Fibroblast of gingiva (primary cell): ENCODE results near the gene DPF3.
A peak's percentile ranks its signal among the peaks of the same experiment; 100 is the strongest.

Source experiments
- DNase-seq: peaks from one replicate; pipeline ENCODE4 v3.0.0-alpha.2; 2011; ENCODE audit warnings: low read depth

DPF3 gene

GRCh38 chr14:72742838-72743195, 151.1 kb downstream of the DPF3 start:
- DNase-seq, result no peak

- DNase-seq, result no peak
Measured at GRCh38 chr14:72742118-72742837, 151.6 kb downstream of the DPF3 start.

- no peak for DNase-seq
Measured at GRCh38 chr14:72741826-72742117, 152.1 kb downstream of the DPF3 start.

GRCh38 chr14:72740966-72741825, 152.7 kb downstream of the DPF3 start:
- no peak for DNase-seq

GRCh38 chr14:72740504-72740961, 153.4 kb downstream of the DPF3 start:
- no peak for DNase-seq

GRCh38 chr14:72739446-72740405, 154.2 kb downstream of the DPF3 start:
- DNase-seq, result no peak

GRCh38 chr14:72738161-72738611, 155.7 kb downstream of the DPF3 start:
- no peak for DNase-seq

- no peak for DNase-seq
Measured at GRCh38 chr14:72737560-72737943, 156.3 kb downstream of the DPF3 start.

- DNase-seq, result peak; percentile 57
Measured at GRCh38 chr14:72736786-72737559, 156.9 kb downstream of the DPF3 start.

GRCh38 chr14:72736308-72736707, 157.6 kb downstream of the DPF3 start:
- DNase-seq, result peak; percentile 73

GRCh38 chr14:72732022-72732780, 161.7 kb downstream of the DPF3 start:
- no peak for DNase-seq

GRCh38 chr14:72731252-72732020, 162.5 kb downstream of the DPF3 start:
- DNase-seq, result no peak

- DNase-seq, result no peak
Measured at GRCh38 chr14:72730468-72730867, 163.4 kb downstream of the DPF3 start.

- no peak for DNase-seq
Measured at GRCh38 chr14:72726444-72726843, 167.5 kb downstream of the DPF3 start.

GRCh38 chr14:72723858-72724530, 169.9 kb downstream of the DPF3 start:
- DNase-seq, result peak; percentile 88

- DNase-seq, result no peak
Measured at GRCh38 chr14:72722201-72722785, 171.6 kb downstream of the DPF3 start.

- no peak for DNase-seq
Measured at GRCh38 chr14:72721083-72721482, 172.8 kb downstream of the DPF3 start.

- no peak for DNase-seq
Measured at GRCh38 chr14:72717220-72717619, 176.7 kb downstream of the DPF3 start.

GRCh38 chr14:72716476-72716875, 177.4 kb downstream of the DPF3 start:
- no peak for DNase-seq
